ENCODE measurements around the gene CTNNA1. TPM values are rescaled to one million over a fixed set of nuclear protein-coding genes. Genes with fewer than 3 reads are reported as not detected.

The CTNNA1 gene
- total and polyA plus RNA-seq, 9 of the 15 experiments (the other 6 are each of a cell fraction or from before 2014, with no cell fraction given): 29.6 to 117 (median 89.1) TPM

- POLR2A ChIA-PET: interaction anchor here (0.5 kb wide), 2 partner anchors 11 to 17 kb away, joined by 3 read pairs; no protein-coding TSS in a partner anchor
- H3K9me3 ChIP-seq (replicated peaks; ENCODE audit: control insufficient read depth, insufficient read depth, low read depth, low read length): no peaks in the 10 kb centered on the region
- FAIRE-seq (no peak), DNase-seq (ENCODE audit: extremely low read depth in 1 of 4, low spot score in 3 of 4) (no peak), ATAC-seq (no peak; the same call in 2 of the 3 replicates)
- no peak overlapping the region for H3K27ac ChIP-seq (ENCODE audit: extremely low read depth, low read depth, low read length)
- 52% methylated on average over 7 of the region's 7 CpGs for WGBS (ENCODE audit: insufficient coverage, low coverage, missing lambda C conversion rate)
- intact Hi-C loops (cut with micrococcal nuclease): no loop called here
- H4K20me1 ChIP-seq (replicated peaks; ENCODE audit: control insufficient read depth, insufficient read depth, low read length): peaks cover 4% of the 10 kb centered on the region; the same call in 1 of the 2 replicates
- TF ChIP-seq ZNF668 (CRISPR knock-in tag; IDR thresholded peaks at IDR 0.05) (no peak), ZNF785 (CRISPR knock-in tag; IDR thresholded peaks at IDR 0.05) (no peak), BRF1 (IDR thresholded peaks at IDR 0.05; ENCODE audit: borderline replicate concordance, extremely low read depth, insufficient read length) (no peak), MCM5 (IDR thresholded peaks at IDR 0.05; ENCODE audit: low read depth) (no peak), SAFB2 (IDR thresholded peaks at IDR 0.05; ENCODE audit: borderline replicate concordance, low read depth, low read length, severe bottlenecking) (no peak), HSF4 (CRISPR knock-in tag; IDR thresholded peaks at IDR 0.05; ENCODE audit: borderline replicate concordance) (no peak), SETDB1 (IDR thresholded peaks at IDR 0.05; ENCODE audit: low read length) (no peak), FIP1L1 (IDR thresholded peaks at IDR 0.05; ENCODE audit: low read depth, low read length, poor library complexity, severe bottlenecking) (no peak), JUN (IDR thresholded peaks at IDR 0.05; ENCODE audit: borderline replicate concordance, low read depth, low read length) (no peak), JUN (CRISPR knock-in tag; IDR thresholded peaks at IDR 0.05; ENCODE audit: borderline replicate concordance) (no peak), ATF1 (CRISPR knock-in tag; IDR thresholded peaks at IDR 0.05) (no peak), ATF1 (tag; IDR thresholded peaks at IDR 0.05) (no peak), ZNF561 (CRISPR knock-in tag; conservative IDR thresholded peaks at IDR 0.05) (no peak), THRA (IDR thresholded peaks at IDR 0.05) (no peak), GTF2F1 (IDR thresholded peaks at IDR 0.05; ENCODE audit: low read depth, low read length) (no peak), SP1 (CRISPR knock-in tag; IDR thresholded peaks at IDR 0.05) (no peak)
- H2AFZ ChIP-seq (ENCODE audit: low read depth, low read length): no peak overlapping the region
- BruUV-seq (replicated peaks): no TSS peak
- no peak overlapping the region for H3K4me2 ChIP-seq (ENCODE audit: insufficient read depth, low read length)
- no peaks in the 10 kb centered on the region for H3K36me3 ChIP-seq (ENCODE audit: control insufficient read depth, insufficient read depth, low read length)
- in situ Hi-C loops (cut with MboI): no loop called here
- H3K9me1 ChIP-seq (ENCODE audit: control insufficient read depth, insufficient read depth, low read length): no peaks in the 10 kb centered on the region
- no peaks in the 10 kb centered on the region for H3K27me3 ChIP-seq (ENCODE audit: control insufficient read depth in 2 of 2, insufficient read depth in 2 of 2, low read length in 2 of 2)
- CTCF ChIA-PET (ENCODE audit: low intra/inter-chr PET ratio): no interaction called here
- H3K4me3 ChIP-seq: no peak overlapping the region
- H3K4me1 ChIP-seq (replicated peaks in 1 of 2; ENCODE audit: control insufficient read depth in 2 of 2, insufficient read depth in 2 of 2, low read length in 2 of 2): no peaks in the 10 kb centered on the region
- H3K9ac ChIP-seq (ENCODE audit: insufficient read depth in 1 of 2, low read depth in 2 of 2, low read length in 2 of 2): peak overlapping the region in 1 of 2 experiments; percentile 37; a peak in 1 of 4 replicates
- no peaks in the 10 kb centered on the region for H3K79me2 ChIP-seq (ENCODE audit: control insufficient read depth, insufficient read depth, low read length)
Observed at GRCh38 chr5:138964647-138965201, 211.5 kb downstream of the CTNNA1 start.

Data from K562 (cell line).